H1 (cell line): ENCODE measurements around the gene MIB2. TPM values are rescaled to one million over a fixed set of nuclear protein-coding genes. Genes with fewer than 3 reads are reported as not detected.

Source experiments
- CHD2 ChIP-seq: IDR thresholded peaks from 2 replicates; pipeline ENCODE4 v1.6.1; 2012; ENCODE audit warnings: low read length, improper control_type of control experiment
- CREB1 ChIP-seq: IDR thresholded peaks from 2 replicates; pipeline ENCODE4 v1.6.1; 2012; ENCODE audit warnings: inconsistent platforms
- PHF8 ChIP-seq: fragments of 200-600 bp; sonication (generic); conservative IDR thresholded peaks from 2 replicates; pipeline ENCODE4 v1.7.1; 2012; ENCODE audit warnings: low read depth, mild to moderate bottlenecking, inconsistent platforms, low read length, moderate library complexity
- polyA plus RNA-seq, 7 experiments: library from polyadenylated mRNA; depleted of rRNA in 3 of 7; stranded (reverse) in 5 of 7; unstranded in 2 of 7; fragments of >200 nt in 5 of 7; fragments of 200-250 nt in 2 of 7; gene quantifications; 1 replicate in 5 of 7; 2 replicates in 1 of 7; 4 replicates in 1 of 7; pipeline versions ENCODE4 v1.2.1 to v1.2.3, GENCODE V29; 2011 to 2013; ENCODE audit warnings: missing spikeins in 2 of 7, mixed read lengths in 2 of 7
- total RNA-seq: library from RNA; stranded (reverse); fragmentation: NEBNext Ultra II Directional; extraction: Animal tissue kit (Norgen Biotek cat#: 25700); gene quantifications from 2 replicates; pipeline ENCODE4 v1.2.1, GENCODE V29; 2021
- TF ChIP-seq, protein P1 (sequence below): IDR thresholded peaks from 2 replicates; pipeline ENCODE4 v1.6.1; 2012; ENCODE audit warnings: inconsistent platforms
- TF ChIP-seq, protein P2 (sequence below), 3 experiments: IDR thresholded peaks; 1 replicate in 2 of 3; 2 replicates in 1 of 3; pipeline versions ENCODE4 v1.5.1 to v1.6.1; 2011; ENCODE audit warnings: low read length in 3 of 3, mild to moderate bottlenecking in 3 of 3, inconsistent platforms in 2 of 3, low read depth in 1 of 3, moderate library complexity in 1 of 3; ENCODE audit not compliant: insufficient read depth in 1 of 3; ENCODE audit errors: control extremely low read depth in 1 of 3

The MIB2 gene
- total and polyA plus RNA-seq, 2 of the 8 experiments (the other 6 are each of a cell fraction or from before 2014, with no cell fraction given) = 32.5 to 60.0 TPM

GRCh38 chr1:1627829-1628753 lies 12.8 kb downstream of the MIB2 start (continued):
- TF ChIP-seq PHF8 (no peak), CREB1 (0 out of 2 replicates have a peak, but pooled peaks have one; percentile 28), CHD2 (no peak)
- TF ChIP-seq, protein P1, sequence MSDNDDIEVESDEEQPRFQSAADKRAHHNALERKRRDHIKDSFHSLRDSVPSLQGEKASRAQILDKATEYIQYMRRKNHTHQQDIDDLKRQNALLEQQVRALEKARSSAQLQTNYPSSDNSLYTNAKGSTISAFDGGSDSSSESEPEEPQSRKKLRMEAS = peak; percentile 78
- TF ChIP-seq, protein P2, sequence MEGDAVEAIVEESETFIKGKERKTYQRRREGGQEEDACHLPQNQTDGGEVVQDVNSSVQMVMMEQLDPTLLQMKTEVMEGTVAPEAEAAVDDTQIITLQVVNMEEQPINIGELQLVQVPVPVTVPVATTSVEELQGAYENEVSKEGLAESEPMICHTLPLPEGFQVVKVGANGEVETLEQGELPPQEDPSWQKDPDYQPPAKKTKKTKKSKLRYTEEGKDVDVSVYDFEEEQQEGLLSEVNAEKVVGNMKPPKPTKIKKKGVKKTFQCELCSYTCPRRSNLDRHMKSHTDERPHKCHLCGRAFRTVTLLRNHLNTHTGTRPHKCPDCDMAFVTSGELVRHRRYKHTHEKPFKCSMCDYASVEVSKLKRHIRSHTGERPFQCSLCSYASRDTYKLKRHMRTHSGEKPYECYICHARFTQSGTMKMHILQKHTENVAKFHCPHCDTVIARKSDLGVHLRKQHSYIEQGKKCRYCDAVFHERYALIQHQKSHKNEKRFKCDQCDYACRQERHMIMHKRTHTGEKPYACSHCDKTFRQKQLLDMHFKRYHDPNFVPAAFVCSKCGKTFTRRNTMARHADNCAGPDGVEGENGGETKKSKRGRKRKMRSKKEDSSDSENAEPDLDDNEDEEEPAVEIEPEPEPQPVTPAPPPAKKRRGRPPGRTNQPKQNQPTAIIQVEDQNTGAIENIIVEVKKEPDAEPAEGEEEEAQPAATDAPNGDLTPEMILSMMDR (IDR thresholded peaks at IDR 0.05; ENCODE audit: control extremely low read depth in 1 of 3, insufficient read depth in 1 of 3, low read depth in 1 of 3, low read length in 3 of 3) = peak in 1 of 3 experiments; percentile 4; a peak in 1 of 4 replicates
- TF ChIP-seq, all 59 proteins: peak for 4
